AG04450 (cell line): ENCODE data around the gene MYO18B. TPM values are rescaled to one million over a fixed set of nuclear protein-coding genes. Genes with fewer than 3 reads are reported as not detected.

ENCODE experiments used
- CTCF ChIA-PET: fragments of 300-600, 350-600 bp; formaldehyde crosslinking; extraction: SDS; loops from one replicate; lab custom pipeline; 2022; ENCODE audit warnings: antibody characterized with exemption, inconsistent platforms; lab: Charles Lee
- POLR2A ChIA-PET: fragments of 350-600 bp; formaldehyde crosslinking; extraction: SDS; loops from one replicate; lab custom pipeline; 2021; ENCODE audit warnings: antibody characterized with exemption, inconsistent platforms; lab: Yijun Ruan, JAX
- DNase-seq: peaks from one replicate; pipeline ENCODE4 v3.0.0-alpha.2; 2011; ENCODE audit warnings: low read depth, low spot score
- H3K27ac ChIP-seq: one replicate; pipeline ENCODE4 v1.5.1; 2012; ENCODE audit warnings: low read depth, low read length, control low read depth
- H3K27me3 ChIP-seq: one replicate; pipeline ENCODE4 v1.6.0; 2012; ENCODE audit warnings: low read length; ENCODE audit not compliant: control insufficient read depth, insufficient read depth
- H3K4me3 ChIP-seq: 2 replicates; pipeline ENCODE4 v1.5.1; 2011; ENCODE audit warnings: mild to moderate bottlenecking, low read depth, low read length, control low read depth
- H3K9me3 ChIP-seq: 2 replicates; pipeline ENCODE4 v1.5.1; 2012; ENCODE audit warnings: low read length; ENCODE audit not compliant: control insufficient read depth, insufficient read depth
- CTCF ChIP-seq: IDR thresholded peaks from 2 replicates; pipeline ENCODE4 v1.5.1; 2011; ENCODE audit warnings: low read depth, low read length, control low read depth, inconsistent platforms
- polyA plus RNA-seq: library from polyadenylated mRNA; depleted of rRNA; stranded (reverse); fragments of >200 nt; gene quantifications from 2 replicates; pipeline ENCODE4 v1.2.3, GENCODE V29; 2011

MYO18B gene
- polyA plus RNA-seq, 1 experiment: not detected

GRCh38 chr22:25930083-25930482 lies 188.1 kb downstream of the MYO18B start:
- H3K27ac ChIP-seq: no peak overlapping the region
- no peak overlapping the region for H3K4me3 ChIP-seq
- POLR2A ChIA-PET: no interaction called here
- CTCF ChIA-PET: no interaction called here
- no peaks in the 10 kb centered on the region for H3K27me3 ChIP-seq
- no peak for TF ChIP-seq CTCF
- H3K9me3 ChIP-seq: peaks cover 13% of the 10 kb centered on the region
- no peak for DNase-seq

GRCh38 chr22:25930788-25931310 lies 188.9 kb downstream of the MYO18B start:
- POLR2A ChIA-PET: no interaction called here
- no peaks in the 10 kb centered on the region for H3K27me3 ChIP-seq
- no peak for TF ChIP-seq CTCF
- no peak overlapping the region for H3K27ac ChIP-seq
- CTCF ChIA-PET: no interaction called here
- H3K9me3 ChIP-seq: peaks cover 17% of the 10 kb centered on the region
- no peak overlapping the region for H3K4me3 ChIP-seq
- no peak for DNase-seq

- CTCF ChIA-PET: no interaction called here
These were observed 191.3 kb downstream of the MYO18B start for GRCh38 chr22:25933158-25933788.

GRCh38 chr22:25935266-25936058 lies 193.5 kb downstream of the MYO18B start:
- CTCF ChIA-PET: no interaction called here
- no peak overlapping the region for H3K27ac ChIP-seq

More at GRCh38 chr22:25933158-25933788, 191.3 kb downstream of the MYO18B start:
- Histone ChIP-seq H3K9me3 (peaks cover 17% of the 10 kb centered on the region), H3K4me3 (no peak overlapping the region), H3K27ac (no peak overlapping the region), H3K27me3 (no peaks in the 10 kb centered on the region)
- TF ChIP-seq CTCF: no peak
- DNase-seq: no peak
- POLR2A ChIA-PET: no interaction called here

More at GRCh38 chr22:25935266-25936058, 193.5 kb downstream of the MYO18B start:
- POLR2A ChIA-PET: no interaction called here
- no peak overlapping the region for H3K4me3 ChIP-seq
- H3K27me3 ChIP-seq: no peaks in the 10 kb centered on the region
- TF ChIP-seq CTCF: no peak
- peaks cover 19% of the 10 kb centered on the region for H3K9me3 ChIP-seq
- DNase-seq: no peak
